ENCODE data around the gene LAMTOR4. TPM values are rescaled to one million over a fixed set of nuclear protein-coding genes. Genes with fewer than 3 reads are reported as not detected.

The LAMTOR4 gene
- total RNA-seq, 1 donor from 2014 or later = 151 TPM

GRCh38 chr7:100198266-100198665 is 49.5 kb downstream of the LAMTOR4 start:
- DNase-seq (no peak), ATAC-seq (ENCODE audit: low read depth) (no peak)
- ChIA-PET POLR2A (interaction anchor here (4.5 kb wide), 1 partner anchor 11 kb away, joined by 39 read pairs; no protein-coding TSS in a partner anchor), CTCF (no interaction called here)
- Mint-ChIP-seq H3K4me1 (peaks cover 77% of the 10 kb centered on the region), H3K27me3 (no peaks in the 10 kb centered on the region), H3K36me3 (ENCODE audit: low read depth) (no peaks in the 10 kb centered on the region), H3K9me3 (peaks cover 2% of the 10 kb centered on the region), H3K27ac (peak overlapping the region; percentile 94), H3K4me3 (no peak overlapping the region)
- no peak for TF ChIP-seq CTCF (IDR thresholded peaks at IDR 0.05)
- intact Hi-C loops (cut with micrococcal nuclease) = loop anchor here (10.0 kb wide), 1 partner anchor 147 kb away; no protein-coding TSS in a partner anchor

GRCh38 chr7:100200693-100201092 is 52.0 kb downstream of the LAMTOR4 start:
- ChIA-PET CTCF (interaction anchor here (1.2 to 1.3 kb wide), 2 partner anchors 11 to 17 kb away, joined by 3 to 5 read pairs; no protein-coding TSS in a partner anchor), POLR2A (interaction anchor here (1.0 to 2.7 kb wide), 6 partner anchors 9 to 228 kb away, joined by 3 to 50 read pairs (median 12); partner anchors contain the start of genes LAMTOR4, MEPCE and ZCWPW1)

More at GRCh38 chr7:100200693-100201092, 52.0 kb downstream of the LAMTOR4 start:
- peak overlapping the region; percentile 94 for H3K27ac Mint-ChIP-seq
- H3K4me1 Mint-ChIP-seq = peaks cover 63% of the 10 kb centered on the region
- H3K36me3 Mint-ChIP-seq (ENCODE audit: low read depth) = peaks cover 6% of the 10 kb centered on the region
- no peak for DNase-seq
- intact Hi-C loops (cut with micrococcal nuclease) = loop anchor here (1.0 kb wide), 2 partner anchors 10 to 11 kb away; no protein-coding TSS in a partner anchor
- peak overlapping the region; percentile 77 for H3K4me3 Mint-ChIP-seq
- H3K27me3 Mint-ChIP-seq = no peaks in the 10 kb centered on the region
- ATAC-seq (ENCODE audit: low read depth) = no peak
- H3K9me3 Mint-ChIP-seq = peaks cover 2% of the 10 kb centered on the region
- no peak for TF ChIP-seq CTCF (IDR thresholded peaks at IDR 0.05)

Other genes starting within 250 kb of the LAMTOR4 start
- 33.1 and 35.8 TPM in 2 replicates for gene TRIM4, start 229.4 kb upstream of the LAMTOR4 start, total RNA-seq
- not detected in 2 replicates for gene GJC3, start 219.3 kb upstream of the LAMTOR4 start, total RNA-seq
- not detected in 2 replicates for gene AZGP1, start 172.9 kb upstream of the LAMTOR4 start, total RNA-seq
- gene ZKSCAN1, start 133.3 kb upstream of the LAMTOR4 start, total RNA-seq = 59.0 and 70.6 TPM in 2 replicates
- 10.6 and 11.3 TPM in 2 replicates for gene ZSCAN21, start 99.1 kb upstream of the LAMTOR4 start, total RNA-seq
- gene ZNF3, start 67.2 kb upstream of the LAMTOR4 start, total RNA-seq = 33.9 and 39.6 TPM in 2 replicates
- gene COPS6, start 59.9 kb upstream of the LAMTOR4 start, total RNA-seq = 88.3 and 108 TPM in 2 replicates
- 99.7 and 104 TPM in 2 replicates for gene MCM7, start 47.5 kb upstream of the LAMTOR4 start, total RNA-seq
- gene AP4M1, start 47.3 kb upstream of the LAMTOR4 start, total RNA-seq = 11.1 and 12.5 TPM in 2 replicates
- gene TAF6, start 29.6 kb upstream of the LAMTOR4 start, total RNA-seq = 42.6 and 54.9 TPM in 2 replicates
- gene CNPY4, start 29.3 kb upstream of the LAMTOR4 start, total RNA-seq = 7.1 and 8.6 TPM in 2 replicates
- gene MBLAC1, start 22.0 kb upstream of the LAMTOR4 start, total RNA-seq = 1.9 and 2.2 TPM in 2 replicates
- 55.7 and 65.3 TPM in 2 replicates for gene TRAPPC14, start 9.8 kb downstream of the LAMTOR4 start, total RNA-seq
- 0.10 and 1.2 TPM in 2 replicates for gene GAL3ST4, start 19.7 kb downstream of the LAMTOR4 start, total RNA-seq
- gene GPC2, start 28.5 kb downstream of the LAMTOR4 start, total RNA-seq = 5.0 and 5.1 TPM in 2 replicates
- gene STAG3, start 29.0 kb downstream of the LAMTOR4 start, total RNA-seq = 41.3 and 42.4 TPM in 2 replicates
- gene PVRIG, start 71.0 kb downstream of the LAMTOR4 start, total RNA-seq = 17.1 and 20.0 TPM in 2 replicates
- gene SPDYE3, start 158.8 kb downstream of the LAMTOR4 start, total RNA-seq = not detected in 2 replicates
- 65.8 and 79.4 TPM in 2 replicates for gene PILRB, start 209.2 kb downstream of the LAMTOR4 start, total RNA-seq
- gene PILRA, start 224.6 kb downstream of the LAMTOR4 start, total RNA-seq = 2.1 and 2.2 TPM in 2 replicates